ENCODE measurements around the gene DOP1B.

DOP1B gene

DNA sequence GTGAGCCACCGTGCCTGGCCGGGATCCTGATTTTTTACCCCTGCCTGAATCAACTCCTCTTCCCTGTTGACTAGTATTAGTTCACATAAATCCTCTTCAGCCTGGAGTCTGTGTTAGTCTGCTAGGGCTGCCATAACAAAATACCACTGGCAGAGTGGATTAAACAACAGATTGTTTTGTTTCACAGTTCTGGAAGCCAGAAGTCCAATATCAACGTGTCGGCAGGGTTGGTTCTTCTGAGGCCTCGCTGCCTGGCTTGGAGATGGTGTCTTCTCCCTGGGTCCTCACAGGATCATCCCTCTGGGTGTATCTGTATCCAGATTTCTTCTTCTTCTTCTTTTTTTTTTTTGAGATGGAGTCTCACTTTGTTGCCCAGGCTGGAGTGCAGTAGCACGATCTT is 18.2 kb downstream of the DOP1B start:
- no peak overlapping the region for H3K9ac ChIP-seq (ENCODE audit: low read length)
- H3K9me3 ChIP-seq (ENCODE audit: insufficient read depth, low read length): no peaks in the 10 kb centered on the region
- H3K9me2 ChIP-seq (replicated peaks; ENCODE audit: insufficient read depth, low read length): no peaks in the 10 kb centered on the region
- no peaks in the 10 kb centered on the region for H3K79me2 ChIP-seq (ENCODE audit: insufficient read depth, low read length)
- no peaks in the 10 kb centered on the region for H4K20me1 ChIP-seq (ENCODE audit: low read depth, low read length)
- H3F3A ChIP-seq (ENCODE audit: insufficient read depth): no peaks in the 10 kb centered on the region
- no peaks in the 10 kb centered on the region for H3K36me3 ChIP-seq (ENCODE audit: low read length)
- H3K27me3 ChIP-seq (ENCODE audit: low read length): no peaks in the 10 kb centered on the region
- no peak overlapping the region for H2AFZ ChIP-seq (ENCODE audit: low read depth, low read length, severe bottlenecking)
- H3K4me3 ChIP-seq (ENCODE audit: insufficient read depth, low read length, poor library complexity, severe bottlenecking): no peak overlapping the region
- no peak overlapping the region for H3K27ac ChIP-seq (ENCODE audit: low read depth, low read length)
- TF ChIP-seq, protein P1, sequence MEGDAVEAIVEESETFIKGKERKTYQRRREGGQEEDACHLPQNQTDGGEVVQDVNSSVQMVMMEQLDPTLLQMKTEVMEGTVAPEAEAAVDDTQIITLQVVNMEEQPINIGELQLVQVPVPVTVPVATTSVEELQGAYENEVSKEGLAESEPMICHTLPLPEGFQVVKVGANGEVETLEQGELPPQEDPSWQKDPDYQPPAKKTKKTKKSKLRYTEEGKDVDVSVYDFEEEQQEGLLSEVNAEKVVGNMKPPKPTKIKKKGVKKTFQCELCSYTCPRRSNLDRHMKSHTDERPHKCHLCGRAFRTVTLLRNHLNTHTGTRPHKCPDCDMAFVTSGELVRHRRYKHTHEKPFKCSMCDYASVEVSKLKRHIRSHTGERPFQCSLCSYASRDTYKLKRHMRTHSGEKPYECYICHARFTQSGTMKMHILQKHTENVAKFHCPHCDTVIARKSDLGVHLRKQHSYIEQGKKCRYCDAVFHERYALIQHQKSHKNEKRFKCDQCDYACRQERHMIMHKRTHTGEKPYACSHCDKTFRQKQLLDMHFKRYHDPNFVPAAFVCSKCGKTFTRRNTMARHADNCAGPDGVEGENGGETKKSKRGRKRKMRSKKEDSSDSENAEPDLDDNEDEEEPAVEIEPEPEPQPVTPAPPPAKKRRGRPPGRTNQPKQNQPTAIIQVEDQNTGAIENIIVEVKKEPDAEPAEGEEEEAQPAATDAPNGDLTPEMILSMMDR (IDR thresholded peaks at IDR 0.05; ENCODE audit: insufficient read depth, low read length, poor library complexity, severe bottlenecking): no peak
- no peak for TF ChIP-seq EZH2phosphoT487 (conservative IDR thresholded peaks at IDR 0.05; ENCODE audit: low read length)
- no peak overlapping the region for H3K4me2 ChIP-seq (ENCODE audit: low read depth, low read length, poor library complexity, severe bottlenecking)

DNA sequence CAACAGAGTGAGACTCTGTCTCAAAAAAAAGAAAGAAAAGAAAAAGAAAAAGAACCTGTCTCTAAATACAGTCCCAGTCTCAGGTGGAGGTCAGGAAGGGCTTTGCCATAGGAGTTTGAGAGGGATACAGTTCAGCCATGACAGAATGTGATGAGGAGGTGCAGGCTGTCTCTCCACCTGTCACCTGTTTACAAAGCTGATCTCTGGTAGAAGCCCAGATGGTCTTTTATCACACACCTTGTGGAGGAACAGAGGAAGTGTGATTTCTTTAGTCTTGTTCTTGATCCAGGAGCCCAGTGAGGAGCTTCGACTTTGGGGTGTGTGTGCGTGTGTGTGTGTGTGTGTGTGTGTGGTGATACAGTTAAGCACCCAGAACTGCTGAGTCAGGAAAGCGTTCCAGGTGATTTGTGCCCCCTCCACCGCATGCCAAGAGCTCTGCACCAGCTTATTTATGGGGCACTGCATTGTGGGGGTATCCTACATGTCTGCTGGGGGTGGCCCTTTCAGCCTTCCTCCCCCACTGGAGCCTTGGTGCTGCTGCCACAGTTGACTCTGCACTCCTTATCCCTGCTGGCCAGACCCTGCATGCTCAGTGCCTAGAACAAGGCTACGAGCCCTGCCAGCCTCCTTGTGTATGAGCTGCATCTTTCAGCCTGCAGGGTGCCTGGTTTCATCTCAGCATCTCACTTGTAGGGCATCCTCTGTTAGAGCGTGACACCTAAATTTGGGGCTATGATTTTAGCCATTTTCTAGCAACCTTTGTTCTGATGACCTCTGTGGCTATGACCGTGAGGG is 19.3 kb downstream of the DOP1B start:
- no peaks in the 10 kb centered on the region for H4K20me1 ChIP-seq (ENCODE audit: low read depth, low read length)
- H3K27ac ChIP-seq (ENCODE audit: low read depth, low read length): no peak overlapping the region
- H3K9ac ChIP-seq (ENCODE audit: low read length): no peak overlapping the region
- H3K27me3 ChIP-seq (ENCODE audit: low read length): no peaks in the 10 kb centered on the region
- no peaks in the 10 kb centered on the region for H3F3A ChIP-seq (ENCODE audit: insufficient read depth)
- no peak overlapping the region for H2AFZ ChIP-seq (ENCODE audit: low read depth, low read length, severe bottlenecking)
- H3K9me2 ChIP-seq (replicated peaks; ENCODE audit: insufficient read depth, low read length): no peaks in the 10 kb centered on the region
- no peak overlapping the region for H3K4me3 ChIP-seq (ENCODE audit: insufficient read depth, low read length, poor library complexity, severe bottlenecking)
- H3K4me2 ChIP-seq (ENCODE audit: low read depth, low read length, poor library complexity, severe bottlenecking): no peak overlapping the region
- no peaks in the 10 kb centered on the region for H3K9me3 ChIP-seq (ENCODE audit: insufficient read depth, low read length)
- H3K36me3 ChIP-seq (ENCODE audit: low read length): no peaks in the 10 kb centered on the region
- H3K79me2 ChIP-seq (ENCODE audit: insufficient read depth, low read length): no peaks in the 10 kb centered on the region
- TF ChIP-seq EZH2phosphoT487 (conservative IDR thresholded peaks at IDR 0.05; ENCODE audit: low read length): no peak
- TF ChIP-seq, protein P1 (IDR thresholded peaks at IDR 0.05; ENCODE audit: insufficient read depth, low read length, poor library complexity, severe bottlenecking): no peak

DNA sequence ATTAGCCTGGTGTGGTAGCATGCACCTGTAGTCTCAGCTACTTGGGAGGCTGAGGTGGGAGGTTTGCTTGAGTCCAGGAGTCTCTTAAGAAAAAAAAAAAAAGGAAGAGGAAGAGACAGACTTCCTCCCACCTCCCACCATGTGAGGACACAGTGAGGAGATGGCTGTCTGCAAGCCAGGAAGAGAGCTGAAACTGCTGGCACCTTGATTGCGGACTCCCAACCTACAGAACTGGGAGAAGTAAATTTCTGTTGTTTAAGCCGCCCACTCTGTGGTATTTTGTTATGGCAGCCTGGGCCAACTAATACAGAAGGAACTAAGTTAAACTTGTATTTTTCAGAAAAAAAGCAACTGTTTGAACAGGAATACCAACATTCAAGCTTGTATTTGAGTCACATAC is 21.7 kb downstream of the DOP1B start:
- Histone ChIP-seq H3K4me3 (ENCODE audit: insufficient read depth, low read length, poor library complexity, severe bottlenecking) (no peak overlapping the region), H3K4me2 (ENCODE audit: low read depth, low read length, poor library complexity, severe bottlenecking) (no peak overlapping the region), H2AFZ (ENCODE audit: low read depth, low read length, severe bottlenecking) (no peak overlapping the region), H3K27ac (ENCODE audit: low read depth, low read length) (no peak overlapping the region), H3F3A (ENCODE audit: insufficient read depth) (no peaks in the 10 kb centered on the region), H3K36me3 (ENCODE audit: low read length) (no peaks in the 10 kb centered on the region), H3K79me2 (ENCODE audit: insufficient read depth, low read length) (no peaks in the 10 kb centered on the region), H3K9ac (ENCODE audit: low read length) (no peak overlapping the region), H3K9me2 (replicated peaks; ENCODE audit: insufficient read depth, low read length) (no peaks in the 10 kb centered on the region), H3K9me3 (ENCODE audit: insufficient read depth, low read length) (no peaks in the 10 kb centered on the region), H3K27me3 (ENCODE audit: low read length) (no peaks in the 10 kb centered on the region), H4K20me1 (ENCODE audit: low read depth, low read length) (no peaks in the 10 kb centered on the region)
- TF ChIP-seq EZH2phosphoT487 (conservative IDR thresholded peaks at IDR 0.05; ENCODE audit: low read length): no peak
- TF ChIP-seq, protein P1 (IDR thresholded peaks at IDR 0.05; ENCODE audit: insufficient read depth, low read length, poor library complexity, severe bottlenecking): no peak

Measured in SU-DHL-6 (cell line).